Activated CD8-positive, alpha-beta memory T cell treated with anti-CD3 and anti-CD28 coated beads for 48 hours (primary cell): ENCODE results near the gene C2CD2.

Experiments used
- DNase-seq, 3 experiments: peaks; one replicate each; pipeline ENCODE4 v3.0.0-alpha.2; 2020; ENCODE audit warnings: low read depth in 2 of 3, low spot score in 2 of 3

C2CD2 gene

GRCh38 chr21:41868062-41868710 is 85.6 kb downstream of the C2CD2 start:
- DNase-seq, result no peak

- DNase-seq, result no peak
Observed at GRCh38 chr21:41867313-41867712, 86.5 kb downstream of the C2CD2 start.

GRCh38 chr21:41866274-41866809 is 87.5 kb downstream of the C2CD2 start:
- no peak for DNase-seq

GRCh38 chr21:41865002-41865777 is 88.6 kb downstream of the C2CD2 start:
- DNase-seq, result no peak

GRCh38 chr21:41864311-41865001 is 89.4 kb downstream of the C2CD2 start:
- DNase-seq, result no peak

GRCh38 chr21:41863439-41863740 is 90.4 kb downstream of the C2CD2 start:
- DNase-seq, result no peak

- DNase-seq, result no peak
Observed at GRCh38 chr21:41861987-41862386, 91.8 kb downstream of the C2CD2 start.

GRCh38 chr21:41861255-41861654 is 92.6 kb downstream of the C2CD2 start:
- no peak for DNase-seq

- no peak for DNase-seq
Observed at GRCh38 chr21:41859297-41859980, 94.4 kb downstream of the C2CD2 start.

- no peak for DNase-seq
Observed at GRCh38 chr21:41858466-41859296, 95.1 kb downstream of the C2CD2 start.

GRCh38 chr21:41857771-41858300 is 96.0 kb downstream of the C2CD2 start:
- no peak for DNase-seq

GRCh38 chr21:41856572-41856971 is 97.2 kb downstream of the C2CD2 start:
- no peak for DNase-seq

GRCh38 chr21:41854426-41854995 is 99.3 kb downstream of the C2CD2 start:
- DNase-seq, result no peak

- DNase-seq, result no peak
Observed at GRCh38 chr21:41852929-41853320, 100.9 kb downstream of the C2CD2 start.

GRCh38 chr21:41852151-41852928 is 101.5 kb downstream of the C2CD2 start:
- DNase-seq, result no peak

GRCh38 chr21:41851090-41851790 is 102.6 kb downstream of the C2CD2 start:
- no peak for DNase-seq

- DNase-seq, result no peak
Observed at GRCh38 chr21:41850085-41850484, 103.7 kb downstream of the C2CD2 start.

- DNase-seq, result no peak
Observed at GRCh38 chr21:41848958-41849580, 104.7 kb downstream of the C2CD2 start.
